ENCODE data around the gene SNX20.

DNA sequence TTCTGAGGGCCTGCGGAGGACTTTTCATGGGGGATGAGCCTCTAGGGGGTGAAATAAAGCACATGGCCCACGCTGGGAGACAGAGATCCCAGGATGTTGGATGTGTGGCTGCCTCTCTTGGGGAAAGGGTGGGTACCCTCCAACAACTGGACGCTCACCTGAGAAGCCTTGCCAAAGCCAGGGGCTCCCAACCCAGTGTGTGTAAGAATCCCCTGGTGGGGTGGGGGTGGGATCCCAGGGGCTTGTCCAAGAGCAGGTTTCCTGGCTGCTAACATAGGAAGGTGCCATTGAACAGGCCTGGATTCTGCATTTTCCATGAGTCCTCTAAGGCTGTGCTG is 587 bp downstream of the SNX20 start:
- TF ChIP-seq USF1 (IDR thresholded peaks at IDR 0.05) (no peak), CREB1 (IDR thresholded peaks at IDR 0.05; ENCODE audit: low read depth) (no peak)
